ENCODE measurements around the gene PGAM5. TPM values are rescaled to one million over a fixed set of nuclear protein-coding genes. Genes with fewer than 3 reads are reported as not detected.
A peak's percentile ranks its signal among the peaks of the same experiment; 100 is the strongest.

Gene PGAM5
- polyA plus RNA-seq, 3 donors from 2014 or later = 12.1 to 19.6 (median 18.7) TPM

DNA sequence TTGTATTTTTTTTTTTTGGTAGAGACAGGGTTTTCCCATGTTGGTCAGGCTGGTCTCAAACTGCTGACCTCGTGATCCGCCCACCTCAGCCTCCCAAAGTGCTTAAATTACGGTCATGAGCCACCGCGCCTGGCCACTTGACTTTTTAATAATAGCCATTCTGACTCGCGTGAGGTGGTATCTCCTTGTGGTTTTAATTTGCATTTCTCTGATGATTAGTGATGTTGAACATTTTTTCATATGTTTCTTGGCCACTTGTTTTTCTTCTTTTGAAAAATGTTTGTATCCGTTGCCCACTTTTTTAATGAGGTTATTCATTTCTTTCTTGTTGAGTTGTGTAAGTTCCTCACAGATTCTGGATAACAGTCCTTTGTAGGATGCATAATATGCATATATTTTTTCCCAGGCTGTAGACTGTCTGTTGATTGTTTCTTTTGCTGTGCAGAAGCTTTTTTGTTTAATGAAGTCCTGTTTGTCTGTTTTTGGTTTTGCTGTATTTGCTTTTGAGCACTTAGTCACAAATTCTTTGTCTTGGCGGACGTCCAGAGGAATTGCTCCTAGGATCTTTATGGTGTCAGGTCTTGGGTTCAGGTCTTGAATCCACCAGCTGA, 10.3 kb upstream of the PGAM5 start:
- DNase-seq = no peak
- Mint-ChIP-seq H3K27me3 (ENCODE audit: low read depth in 3 of 3) (peaks cover 0 to 2% (median 0%) of the 10 kb centered on the region in 3 donors), H3K4me3 (no peak overlapping the region), H3K9me3 (no peaks in the 10 kb centered on the region), H3K36me3 (peaks cover 4 to 17% (median 7%) of the 10 kb centered on the region in 3 donors), H3K27ac (no peak overlapping the region), H3K4me1 (no peaks in the 10 kb centered on the region)

DNA sequence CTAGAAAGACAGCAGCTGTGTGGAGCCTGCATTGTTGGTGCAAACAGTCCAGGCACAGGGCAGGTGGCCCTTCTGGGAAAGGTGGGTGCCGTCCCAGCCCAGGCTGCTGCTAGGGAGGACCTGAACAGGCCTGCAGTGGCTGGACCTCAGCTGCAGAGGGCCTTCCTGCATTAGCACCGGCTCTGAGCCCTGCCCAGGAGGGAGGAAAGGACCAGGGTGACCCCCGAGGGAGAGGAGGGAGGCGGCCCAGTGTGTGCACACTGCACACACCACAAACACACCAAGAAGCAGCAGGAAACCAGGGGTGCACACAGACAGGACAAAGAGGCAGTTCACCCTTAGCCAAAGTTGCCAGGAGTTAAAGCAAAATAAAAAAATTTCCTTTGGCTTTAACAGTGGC, 8.0 kb upstream of the PGAM5 start:
- peaks cover 0 to 4% (median 2%) of the 10 kb centered on the region in 3 donors for H3K27me3 Mint-ChIP-seq (ENCODE audit: low read depth in 3 of 3)
- peaks cover 4 to 10% (median 8%) of the 10 kb centered on the region in 3 donors for H3K36me3 Mint-ChIP-seq
- no peak overlapping the region for H3K4me3 Mint-ChIP-seq
- H3K27ac Mint-ChIP-seq = no peak overlapping the region
- H3K9me3 Mint-ChIP-seq = peaks cover 0 to 5% (median 1%) of the 10 kb centered on the region in 6 donors
- DNase-seq = no peak
- peaks cover 0 to 2% of the 10 kb centered on the region in 2 donors for H3K4me1 Mint-ChIP-seq

DNA sequence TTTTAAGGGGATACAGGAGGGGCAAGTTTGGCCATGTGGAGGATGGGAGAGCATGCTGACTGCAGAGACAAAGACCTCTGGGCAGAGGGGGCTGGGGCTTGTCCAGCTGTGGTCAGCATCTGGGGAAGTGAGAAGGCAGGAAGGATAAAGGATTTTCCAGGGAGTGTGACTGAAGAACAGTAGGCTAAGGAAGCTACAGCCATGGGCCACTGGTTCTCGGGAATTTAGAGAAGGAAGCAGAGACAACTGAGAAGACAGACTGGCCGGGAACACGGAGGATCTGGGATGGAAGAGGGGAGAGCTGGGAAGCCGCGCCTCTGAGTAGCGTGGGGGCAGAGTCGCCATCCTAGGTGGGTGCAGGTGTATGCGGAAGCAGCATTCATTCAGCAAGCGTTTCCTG, 7.0 kb upstream of the PGAM5 start:
- DNase-seq = no peak
- Mint-ChIP-seq H3K4me3 (no peak overlapping the region), H3K9me3 (peaks cover 0 to 12% (median 1%) of the 10 kb centered on the region in 6 donors), H3K27me3 (ENCODE audit: low read depth in 3 of 3) (peaks cover 0 to 4% (median 2%) of the 10 kb centered on the region in 3 donors), H3K4me1 (peaks cover 0 to 2% of the 10 kb centered on the region in 2 donors), H3K27ac (no peak overlapping the region), H3K36me3 (peaks cover 0 to 8% (median 5%) of the 10 kb centered on the region in 3 donors)

DNA sequence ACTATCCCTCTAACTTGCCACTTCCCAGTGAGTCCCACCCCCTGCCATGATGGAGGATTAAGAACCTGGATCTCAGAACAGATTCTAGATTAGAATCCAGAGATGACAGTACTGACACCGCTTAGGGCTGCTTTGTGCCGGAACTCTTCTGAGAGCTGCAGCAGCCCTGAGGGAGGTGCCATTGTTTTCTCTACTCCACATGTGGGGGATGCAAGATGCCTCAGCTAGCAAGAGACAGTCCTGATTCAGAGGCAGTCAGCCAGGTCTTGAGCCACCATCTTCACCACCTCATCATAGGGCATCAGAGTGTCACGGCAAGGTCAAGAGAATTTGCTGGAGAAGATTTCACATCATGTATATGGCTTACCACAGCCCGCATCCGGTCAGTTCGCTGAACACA, 3.4 kb upstream of the PGAM5 start:
- Mint-ChIP-seq H3K4me3 (peak overlapping the region in 2 of 5 donors; percentile 61 to 66), H3K4me1 (peaks cover 14 to 16% of the 10 kb centered on the region in 2 donors), H3K27ac (peak overlapping the region in 3 of 6 donors; percentile 3 to 29 (median 18)), H3K9me3 (peaks cover 0 to 12% (median 1%) of the 10 kb centered on the region in 6 donors), H3K27me3 (ENCODE audit: low read depth in 3 of 3) (peaks cover 2 to 5% (median 4%) of the 10 kb centered on the region in 3 donors), H3K36me3 (peaks cover 0 to 3% (median 0%) of the 10 kb centered on the region in 3 donors)
- no peak for DNase-seq

DNA sequence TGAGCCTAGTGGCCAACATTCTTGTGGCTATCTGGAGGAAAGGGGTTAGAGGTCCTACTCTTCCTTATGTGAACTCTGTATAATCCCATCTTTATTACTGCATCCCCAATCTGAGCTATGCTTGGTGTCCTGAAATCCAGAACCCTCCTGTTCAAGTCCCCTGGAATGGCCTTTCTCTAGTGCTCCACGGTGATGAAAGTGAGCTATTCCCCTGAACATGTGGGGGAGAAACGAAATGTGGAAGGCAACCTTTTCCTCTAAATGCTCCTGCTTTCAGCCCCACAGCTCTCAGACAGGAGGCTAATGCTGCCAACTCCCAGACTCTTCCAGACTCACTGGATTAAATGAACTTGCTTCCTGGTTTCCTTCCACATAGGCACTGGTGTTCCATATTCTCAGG, 2.5 kb upstream of the PGAM5 start:
- Mint-ChIP-seq H3K4me3 (peak overlapping the region in 2 of 5 donors; percentile 7 to 87), H3K36me3 (peaks cover 0 to 3% (median 0%) of the 10 kb centered on the region in 3 donors), H3K27ac (peak overlapping the region in 3 of 6 donors; percentile 32 to 54 (median 39)), H3K4me1 (peaks cover 16 to 20% of the 10 kb centered on the region in 2 donors), H3K9me3 (peaks cover 0 to 12% (median 1%) of the 10 kb centered on the region in 6 donors), H3K27me3 (ENCODE audit: low read depth in 3 of 3) (peaks cover 4 to 5% (median 4%) of the 10 kb centered on the region in 3 donors)
- no peak for DNase-seq

DNA sequence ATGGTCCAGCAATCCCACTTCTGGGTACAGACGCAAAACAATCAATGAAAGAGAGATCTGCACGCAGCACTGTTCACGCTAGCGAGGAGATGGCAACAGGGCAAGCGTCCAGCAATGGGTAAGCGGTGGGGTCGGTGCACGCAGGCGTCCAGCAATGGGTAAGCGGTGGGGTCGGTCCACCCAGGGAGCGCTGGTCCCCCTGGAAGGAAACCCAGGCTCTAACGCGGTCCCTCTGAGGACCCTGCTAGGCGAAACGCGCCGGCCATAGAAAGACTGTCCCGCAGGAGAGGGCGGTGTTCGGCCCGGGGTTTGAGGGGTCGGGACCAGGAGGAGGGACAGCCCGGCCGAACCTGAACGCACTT, 618 bp upstream of the PGAM5 start:
- H3K9me3 Mint-ChIP-seq = peaks cover 0 to 12% (median 1%) of the 10 kb centered on the region in 6 donors
- H3K4me3 Mint-ChIP-seq = peak overlapping the region; percentile 87 to 94 (median 91)
- DNase-seq = no peak
- peak overlapping the region; percentile 89 to 97 (median 91) for H3K27ac Mint-ChIP-seq
- H3K4me1 Mint-ChIP-seq = peaks cover 22 to 31% of the 10 kb centered on the region in 2 donors
- H3K36me3 Mint-ChIP-seq = peaks cover 0 to 3% (median 0%) of the 10 kb centered on the region in 3 donors
- peaks cover 4 to 5% (median 4%) of the 10 kb centered on the region in 3 donors for H3K27me3 Mint-ChIP-seq (ENCODE audit: low read depth in 3 of 3)

DNA sequence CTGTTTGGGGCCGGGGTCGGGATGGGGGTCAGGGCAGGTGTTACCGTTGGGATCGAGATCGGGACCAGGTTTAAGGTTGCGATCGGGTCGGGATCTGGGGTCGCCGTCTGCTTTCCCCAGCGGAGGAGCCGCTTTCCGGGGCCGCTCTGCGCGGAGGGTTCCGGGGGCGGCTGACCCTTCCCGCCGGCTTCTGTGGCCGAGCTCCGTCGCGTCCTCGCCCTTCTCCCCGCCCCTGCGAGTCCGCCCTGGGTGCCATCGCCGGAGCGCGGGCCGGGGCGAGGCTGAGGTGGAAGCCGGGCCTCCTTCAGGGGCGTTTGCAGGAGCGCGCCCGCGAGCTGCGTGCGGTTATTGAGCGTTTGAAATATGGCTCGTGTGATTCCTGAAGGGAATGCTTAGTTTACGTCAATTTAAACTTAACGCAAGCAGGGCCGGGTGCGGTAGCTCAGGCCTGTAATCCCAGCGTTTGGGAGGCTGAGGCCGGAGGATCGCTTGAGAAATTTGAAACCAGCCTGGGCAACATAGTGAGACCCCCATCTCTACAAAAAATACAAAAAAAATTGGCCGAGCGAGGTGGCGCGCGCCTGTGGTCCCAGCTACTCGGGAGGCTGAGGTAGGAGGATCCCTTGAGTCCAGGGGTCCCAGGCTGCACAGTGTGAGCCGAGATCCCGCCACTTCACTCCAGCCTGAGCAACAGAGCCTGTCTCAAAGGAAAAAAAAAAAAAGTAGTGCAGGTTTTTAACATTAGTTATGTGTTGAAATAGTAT, 620 bp downstream of the PGAM5 start:
- peak overlapping the region in 4 of 6 donors; percentile 20 to 61 (median 26) for H3K27ac Mint-ChIP-seq
- peaks cover 22 to 31% of the 10 kb centered on the region in 2 donors for H3K4me1 Mint-ChIP-seq
- DNase-seq = no peak
- H3K27me3 Mint-ChIP-seq (ENCODE audit: low read depth in 3 of 3) = peaks cover 4 to 5% (median 4%) of the 10 kb centered on the region in 3 donors
- H3K4me3 Mint-ChIP-seq = peak overlapping the region; percentile 72 to 83 (median 79)
- H3K36me3 Mint-ChIP-seq = peaks cover 0 to 3% (median 0%) of the 10 kb centered on the region in 3 donors
- H3K9me3 Mint-ChIP-seq = peaks cover 0 to 12% (median 1%) of the 10 kb centered on the region in 6 donors

DNA sequence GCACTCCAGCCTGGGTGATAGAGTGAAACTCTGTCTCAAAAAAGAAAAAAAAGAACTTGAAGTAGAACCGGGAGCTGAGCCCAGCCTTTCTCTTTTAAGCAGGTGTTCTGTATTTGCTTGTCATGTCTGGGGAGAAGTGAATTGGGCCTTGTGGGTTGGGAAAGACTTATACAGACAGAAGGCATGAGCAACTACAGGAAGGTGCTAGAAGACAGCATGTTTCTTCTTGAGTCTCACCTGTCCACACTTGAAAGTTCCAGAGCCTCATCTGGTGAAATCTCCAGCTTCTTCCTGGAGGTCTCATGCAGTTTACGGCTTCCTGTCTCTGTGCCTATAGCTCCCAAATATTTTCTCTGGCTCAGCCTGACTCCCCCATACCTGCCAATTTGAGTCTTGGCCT, 2.5 kb downstream of the PGAM5 start:
- DNase-seq = no peak
- Mint-ChIP-seq H3K36me3 (peaks cover 0 to 4% (median 0%) of the 10 kb centered on the region in 3 donors), H3K4me3 (peak overlapping the region in 3 of 5 donors; percentile 27 to 57 (median 33)), H3K27ac (peak overlapping the region in 1 of 6 donors; percentile 34), H3K9me3 (peaks cover 0 to 5% (median 0%) of the 10 kb centered on the region in 6 donors), H3K4me1 (peaks cover 20 to 31% of the 10 kb centered on the region in 2 donors), H3K27me3 (ENCODE audit: low read depth in 3 of 3) (peaks cover 2 to 5% (median 3%) of the 10 kb centered on the region in 3 donors)

DNA sequence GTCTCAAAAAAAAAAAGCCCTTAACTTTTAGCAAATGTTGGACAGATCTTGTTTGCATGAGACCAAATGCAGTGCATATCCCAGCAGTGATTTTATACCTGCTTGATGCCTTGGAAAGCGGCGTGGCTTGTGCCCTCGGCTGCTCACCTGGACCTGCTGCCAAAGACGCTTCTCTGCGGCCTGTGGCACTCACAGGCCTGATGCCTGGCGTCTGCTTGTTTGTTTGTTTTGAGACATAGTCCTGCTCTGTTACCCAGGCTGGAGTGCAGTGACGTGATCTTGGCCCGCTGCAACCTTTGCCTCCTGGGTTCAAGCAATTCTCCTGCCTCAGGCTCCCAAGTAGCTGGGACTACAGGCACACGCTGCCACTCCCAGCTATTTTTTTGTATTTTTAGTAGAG, 5.2 kb downstream of the PGAM5 start:
- Mint-ChIP-seq H3K27ac (no peak overlapping the region), H3K4me1 (peaks cover 14 to 25% of the 10 kb centered on the region in 2 donors), H3K4me3 (no peak overlapping the region), H3K27me3 (ENCODE audit: low read depth in 3 of 3) (peaks cover 0 to 3% (median 3%) of the 10 kb centered on the region in 3 donors), H3K36me3 (peaks cover 0 to 4% (median 0%) of the 10 kb centered on the region in 3 donors), H3K9me3 (no peaks in the 10 kb centered on the region)
- DNase-seq = no peak

DNA sequence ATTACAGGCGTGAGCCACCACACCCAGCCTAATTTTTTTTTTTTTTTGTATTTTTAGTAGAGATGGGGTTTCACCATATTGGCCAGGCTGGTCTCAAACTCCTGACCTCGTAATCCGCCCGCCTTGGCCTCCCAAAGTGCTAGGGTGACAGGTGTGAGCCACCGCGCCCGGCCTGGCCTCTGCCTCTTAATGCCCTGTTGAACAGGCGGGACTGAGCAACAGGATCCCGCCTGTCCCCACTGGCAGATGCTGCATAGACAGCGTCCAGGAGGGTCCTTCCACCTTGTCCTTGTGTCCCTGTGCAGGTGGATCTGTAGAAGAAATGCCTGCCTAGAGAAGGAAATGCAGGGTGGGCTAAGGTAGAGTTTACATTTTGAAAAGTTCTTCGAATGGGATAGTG, 5.7 kb downstream of the PGAM5 start:
- DNase-seq = no peak
- no peaks in the 10 kb centered on the region for H3K9me3 Mint-ChIP-seq
- H3K27ac Mint-ChIP-seq = peak overlapping the region in 1 of 6 donors; percentile 46
- peaks cover 12 to 24% of the 10 kb centered on the region in 2 donors for H3K4me1 Mint-ChIP-seq
- H3K27me3 Mint-ChIP-seq (ENCODE audit: low read depth in 3 of 3) = peaks cover 0 to 3% (median 3%) of the 10 kb centered on the region in 3 donors
- peaks cover 0 to 4% (median 0%) of the 10 kb centered on the region in 3 donors for H3K36me3 Mint-ChIP-seq
- H3K4me3 Mint-ChIP-seq = no peak overlapping the region

DNA sequence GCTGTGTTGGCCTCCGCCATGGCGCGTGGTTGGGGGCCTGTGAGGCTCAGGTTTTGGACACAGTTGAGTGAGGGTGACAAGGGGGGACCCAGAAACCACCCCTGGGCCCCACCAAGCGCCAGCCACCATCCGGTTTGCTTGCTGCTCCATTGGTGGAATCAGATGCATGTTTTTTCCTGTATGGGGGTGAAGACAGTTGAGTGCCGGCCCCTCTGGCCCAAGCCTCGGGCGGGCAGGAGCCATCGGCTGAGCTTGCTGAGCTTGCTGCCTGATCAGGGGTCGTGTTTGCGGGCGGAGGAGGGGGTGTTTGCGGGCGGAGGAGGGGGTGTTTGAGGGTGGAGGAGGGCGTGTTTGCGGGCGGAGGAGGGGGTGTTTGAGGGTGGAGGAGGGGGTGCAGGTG, 6.4 kb downstream of the PGAM5 start:
- Mint-ChIP-seq H3K27me3 (ENCODE audit: low read depth in 3 of 3) (peaks cover 0 to 3% (median 3%) of the 10 kb centered on the region in 3 donors), H3K9me3 (no peaks in the 10 kb centered on the region), H3K4me3 (no peak overlapping the region), H3K27ac (no peak overlapping the region), H3K36me3 (peaks cover 0 to 4% (median 0%) of the 10 kb centered on the region in 3 donors), H3K4me1 (peaks cover 10 to 18% of the 10 kb centered on the region in 2 donors)
- DNase-seq = no peak

DNA sequence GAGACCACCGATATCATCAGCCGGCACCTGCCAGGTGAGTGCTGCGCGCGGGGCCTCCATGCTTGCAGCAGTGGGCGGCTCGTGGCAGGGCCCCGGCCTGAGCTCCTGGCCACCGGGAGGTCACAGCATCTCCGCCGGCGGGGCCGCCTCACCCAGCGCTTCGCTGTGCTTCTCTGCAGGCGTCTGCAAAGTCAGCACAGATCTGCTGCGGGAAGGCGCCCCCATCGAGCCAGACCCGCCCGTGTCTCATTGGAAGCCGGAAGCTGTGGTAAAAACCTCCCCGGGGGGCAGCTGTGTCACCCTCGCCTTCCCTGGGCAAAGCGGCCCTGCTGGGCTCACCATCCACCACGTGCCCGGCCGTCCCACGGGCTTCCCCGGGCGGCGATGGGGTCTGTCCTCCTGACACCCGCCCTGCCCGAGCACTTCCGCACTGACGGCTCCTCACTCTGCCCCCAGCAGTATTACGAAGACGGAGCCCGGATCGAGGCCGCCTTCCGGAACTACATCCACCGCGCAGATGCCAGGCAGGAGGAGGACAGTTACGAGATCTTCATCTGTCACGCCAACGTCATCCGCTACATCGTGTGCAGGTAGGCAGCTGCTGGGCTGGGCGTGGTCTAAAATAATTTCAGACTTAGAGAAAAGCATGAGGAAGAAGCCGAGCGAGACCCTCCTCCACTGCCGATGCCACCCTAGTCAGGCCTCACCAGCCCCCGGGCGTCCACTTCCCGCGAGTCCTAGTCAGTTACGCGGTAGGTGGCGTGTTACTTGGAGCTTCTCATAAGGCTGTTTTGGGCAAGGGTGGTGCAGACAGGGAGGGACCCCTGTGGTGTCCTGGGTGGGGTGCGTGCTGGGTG, 7.1 kb downstream of the PGAM5 start:
- H3K4me1 Mint-ChIP-seq = peaks cover 7 to 14% of the 10 kb centered on the region in 2 donors
- no peak overlapping the region for H3K4me3 Mint-ChIP-seq
- DNase-seq = no peak
- peaks cover 0 to 3% (median 3%) of the 10 kb centered on the region in 3 donors for H3K27me3 Mint-ChIP-seq (ENCODE audit: low read depth in 3 of 3)
- peaks cover 0 to 4% (median 0%) of the 10 kb centered on the region in 3 donors for H3K36me3 Mint-ChIP-seq
- H3K27ac Mint-ChIP-seq = no peak overlapping the region
- no peaks in the 10 kb centered on the region for H3K9me3 Mint-ChIP-seq

DNA sequence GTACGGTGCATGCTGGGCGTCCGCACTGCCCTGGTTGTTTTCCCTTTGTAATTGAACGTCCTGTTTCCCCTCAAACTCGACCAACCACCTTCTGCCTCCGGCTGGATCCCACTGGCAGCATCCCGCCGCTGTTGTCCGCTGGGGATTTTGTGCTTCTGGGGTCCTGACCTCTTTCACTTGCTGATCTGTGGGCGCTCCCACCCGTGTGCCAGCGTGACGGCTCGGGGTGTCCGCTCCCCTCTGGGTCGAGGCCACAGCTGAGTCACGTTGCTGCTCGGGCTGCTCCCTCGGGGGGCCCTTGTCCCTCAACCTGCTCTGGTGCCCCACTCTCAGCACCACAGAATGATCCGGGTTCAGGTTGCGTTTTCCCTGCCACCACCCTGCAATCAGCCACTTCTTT, 8.0 kb downstream of the PGAM5 start:
- Mint-ChIP-seq H3K36me3 (peaks cover 0 to 4% (median 0%) of the 10 kb centered on the region in 3 donors), H3K9me3 (no peaks in the 10 kb centered on the region), H3K27me3 (ENCODE audit: low read depth in 3 of 3) (peaks cover 0 to 3% (median 2%) of the 10 kb centered on the region in 3 donors), H3K4me1 (peaks cover 3 to 6% of the 10 kb centered on the region in 2 donors), H3K4me3 (no peak overlapping the region), H3K27ac (no peak overlapping the region)
- no peak for DNase-seq
